GM06990 (cell line): ENCODE data around the gene ATP9A.

ENCODE experiments used
- DNase-seq: peaks from one replicate; pipeline ENCODE4 v3.0.0-alpha.2; 2011; ENCODE audit not compliant: insufficient read length; ENCODE audit errors: extremely low read depth
- H3K27me3 ChIP-seq: replicated peaks from 2 replicates; pipeline ENCODE4 v1.6.0; 2011; ENCODE audit warnings: low read length; ENCODE audit not compliant: control insufficient read depth, insufficient read depth
- H3K36me3 ChIP-seq: 2 replicates; pipeline ENCODE4 v1.5.1; 2011; ENCODE audit warnings: low read length; ENCODE audit not compliant: control insufficient read depth, insufficient read depth
- H3K4me3 ChIP-seq: replicated peaks from 2 replicates; pipeline ENCODE4 v1.5.1; 2011; ENCODE audit warnings: low read depth, mild to moderate bottlenecking, control low read depth, low read length
- TF ChIP-seq, protein P1 (sequence below): IDR thresholded peaks from 2 replicates; pipeline ENCODE4 v1.5.1; 2011; ENCODE audit warnings: low read length, control low read depth, mild to moderate bottlenecking, inconsistent platforms; ENCODE audit not compliant: insufficient read depth, poor library complexity, severe bottlenecking

The ATP9A gene

GRCh38 chr20:51549474-51549873 lies 218.7 kb downstream of the ATP9A start:
- Histone ChIP-seq H3K4me3 (no peak overlapping the region), H3K27me3 (peaks cover 1% of the 10 kb centered on the region), H3K36me3 (no peaks in the 10 kb centered on the region)
- no peak for DNase-seq
- TF ChIP-seq, protein P1, sequence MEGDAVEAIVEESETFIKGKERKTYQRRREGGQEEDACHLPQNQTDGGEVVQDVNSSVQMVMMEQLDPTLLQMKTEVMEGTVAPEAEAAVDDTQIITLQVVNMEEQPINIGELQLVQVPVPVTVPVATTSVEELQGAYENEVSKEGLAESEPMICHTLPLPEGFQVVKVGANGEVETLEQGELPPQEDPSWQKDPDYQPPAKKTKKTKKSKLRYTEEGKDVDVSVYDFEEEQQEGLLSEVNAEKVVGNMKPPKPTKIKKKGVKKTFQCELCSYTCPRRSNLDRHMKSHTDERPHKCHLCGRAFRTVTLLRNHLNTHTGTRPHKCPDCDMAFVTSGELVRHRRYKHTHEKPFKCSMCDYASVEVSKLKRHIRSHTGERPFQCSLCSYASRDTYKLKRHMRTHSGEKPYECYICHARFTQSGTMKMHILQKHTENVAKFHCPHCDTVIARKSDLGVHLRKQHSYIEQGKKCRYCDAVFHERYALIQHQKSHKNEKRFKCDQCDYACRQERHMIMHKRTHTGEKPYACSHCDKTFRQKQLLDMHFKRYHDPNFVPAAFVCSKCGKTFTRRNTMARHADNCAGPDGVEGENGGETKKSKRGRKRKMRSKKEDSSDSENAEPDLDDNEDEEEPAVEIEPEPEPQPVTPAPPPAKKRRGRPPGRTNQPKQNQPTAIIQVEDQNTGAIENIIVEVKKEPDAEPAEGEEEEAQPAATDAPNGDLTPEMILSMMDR, result no peak

DNA sequence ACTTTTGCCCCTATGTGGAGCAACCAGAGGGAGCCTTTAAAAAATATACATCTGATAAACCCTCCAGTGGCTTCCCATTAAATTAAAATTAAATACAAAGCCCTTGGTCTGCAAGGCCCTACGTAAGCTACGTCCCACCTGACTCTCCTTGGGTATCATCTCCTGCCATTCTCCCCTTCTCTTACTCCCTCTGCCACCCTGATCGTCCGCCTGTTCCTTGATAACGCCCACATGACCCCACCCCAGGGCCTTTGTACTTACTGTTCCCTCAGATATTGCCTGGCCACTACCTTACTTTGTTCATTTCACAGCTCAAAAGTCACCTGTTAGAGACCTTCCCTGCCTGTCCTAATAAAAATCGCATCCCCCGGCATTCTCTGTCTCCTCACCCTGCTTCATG lies 220.2 kb downstream of the ATP9A start:
- peaks cover 1% of the 10 kb centered on the region for H3K27me3 ChIP-seq

More for the DNA sequence above, 220.2 kb downstream of the ATP9A start:
- no peak overlapping the region for H3K4me3 ChIP-seq
- TF ChIP-seq, protein P1, result no peak
- H3K36me3 ChIP-seq, result no peaks in the 10 kb centered on the region
- DNase-seq, result no peak
